A549 (cell line): ENCODE measurements around the gene SPC25. TPM values are rescaled to one million over a fixed set of nuclear protein-coding genes. Genes with fewer than 3 reads are reported as not detected.

Source experiments
- ATAC-seq, 2 experiments: fragments of 200-7000 bp in 1 of 2; fragments of >200 bp in 1 of 2; cut with Nextera tagmentation in 1 of 2; cut with Tn5 transposase in 1 of 2; 3 replicates each; pipeline versions ENCODE4 v1.8.0 to v1.9.1; 2018 to 2020; ENCODE audit warnings: mild to moderate bottlenecking in 1 of 2, moderate library complexity in 1 of 2
- CTCF ChIA-PET: fragments of 300-600 bp; sonication (Branson Sonifier 250); formaldehyde crosslinking; extraction: SDS; loops from one replicate; lab custom pipeline; 2021; ENCODE audit warnings: antibody characterized with exemption, inconsistent platforms; lab: Yijun Ruan, JAX
- POLR2A ChIA-PET: fragments of 350-600 bp; formaldehyde crosslinking; extraction: SDS; loops from one replicate; lab custom pipeline; 2021; ENCODE audit warnings: antibody characterized with exemption, inconsistent platforms; lab: Yijun Ruan, JAX
- DNase-seq, 2 experiments: peaks; one replicate each; pipeline versions ENCODE4 v3.0.0 to v3.0.0-alpha.2; 2011 to 2016; ENCODE audit warnings: low read depth in 1 of 2, low spot score in 1 of 2
- FAIRE-seq: peaks from 2 replicates; lab custom pipeline; 2011; peaks lifted over from hg19 to GRCh38; lab: Jason Lieb, UNC
- H3K27ac ChIP-seq, 2 experiments: fragments of >200 bp; sonication (Bioruptor Twin); formaldehyde crosslinking; 3 replicates each; pipeline ENCODE4 v1.5.1; 2016 to 2017
- H3K4me1 ChIP-seq: fragments of >200 bp; sonication (Bioruptor Twin); formaldehyde crosslinking; 3 replicates; pipeline ENCODE4 v1.6.1; 2016
- H3K4me2 ChIP-seq: fragments of >200 bp; sonication (Bioruptor Twin); formaldehyde crosslinking; 3 replicates; pipeline ENCODE4 v1.6.1; 2016
- H3K4me3 ChIP-seq: fragments of >200 bp; sonication (Bioruptor Twin); formaldehyde crosslinking; 3 replicates; pipeline ENCODE4 v1.5.1; 2016
- H3K9me3 ChIP-seq: fragments of >200 bp; sonication (Bioruptor Twin); formaldehyde crosslinking; 3 replicates; pipeline ENCODE4 v1.6.1; 2016
- CEBPB ChIP-seq, 2 experiments: fragments of >200 bp in 1 of 2; sonication (Bioruptor Twin) in 1 of 2; formaldehyde crosslinking in 1 of 2; IDR thresholded peaks; 2 replicates each; pipeline ENCODE4 v1.6.1; 2012 to 2016
- FOSB ChIP-seq: fragments of 250-450 bp; sonication (Bioruptor Pico); IDR thresholded peaks from 2 replicates; pipeline ENCODE4 v1.5.0; 2020; ENCODE audit warnings: mild to moderate bottlenecking, moderate library complexity
- GATA3 ChIP-seq: IDR thresholded peaks from 2 replicates; pipeline ENCODE4 v1.6.1; 2012; ENCODE audit warnings: borderline replicate concordance
- HOXA7 ChIP-seq: fragments of 250-450 bp; sonication (Bioruptor Pico); IDR thresholded peaks from 2 replicates; pipeline ENCODE4 v1.5.0; 2020; ENCODE audit warnings: mild to moderate bottlenecking, moderate library complexity
- MAFK ChIP-seq: fragments of 450-650 bp; IDR thresholded peaks from 2 replicates; pipeline ENCODE4 v1.6.1; 2014; ENCODE audit not compliant: partially characterized antibody
- MYC ChIP-seq: IDR thresholded peaks from 2 replicates; pipeline ENCODE4 v1.6.1; 2012; ENCODE audit warnings: mild to moderate bottlenecking, inconsistent platforms, low read length, improper control_type of control experiment, borderline replicate concordance
- NPAS2 ChIP-seq: fragments of 250-450 bp; sonication (Bioruptor Pico); IDR thresholded peaks from 2 replicates; pipeline ENCODE4 v1.8.0; 2022; ENCODE audit warnings: mild to moderate bottlenecking, moderate library complexity, borderline replicate concordance
- POLR2A ChIP-seq: IDR thresholded peaks from 2 replicates; pipeline ENCODE4 v1.6.1; 2012; ENCODE audit warnings: mild to moderate bottlenecking, low read length
- POLR2AphosphoS2 ChIP-seq: conservative IDR thresholded peaks from 2 replicates; pipeline ENCODE4 v1.6.1; 2012; ENCODE audit warnings: low read length, improper control_type of control experiment, inconsistent platforms
- RAD21 ChIP-seq, 2 experiments: fragments of >200 bp in 1 of 2; sonication (Bioruptor Twin) in 1 of 2; formaldehyde crosslinking in 1 of 2; IDR thresholded peaks in 1 of 2; conservative IDR thresholded peaks in 1 of 2; 2 replicates in 1 of 2; 3 replicates in 1 of 2; pipeline ENCODE4 v1.6.1; 2012 to 2018; ENCODE audit warnings: inconsistent platforms in 1 of 2
- RCOR1 ChIP-seq: fragments of 150-350 bp; IDR thresholded peaks from 2 replicates; pipeline ENCODE4 v1.6.1; 2014; ENCODE audit warnings: antibody characterized with exemption, low read length, low read depth
- TFCP2L1 ChIP-seq: fragments of 250-450 bp; sonication (Bioruptor Pico); IDR thresholded peaks from 2 replicates; pipeline ENCODE4 v1.5.0; 2021; ENCODE audit warnings: mild to moderate bottlenecking
- TP53 ChIP-seq: fragments of 250-450 bp; sonication (Bioruptor Pico); IDR thresholded peaks from 2 replicates; pipeline ENCODE4 v1.5.0; 2021; ENCODE audit warnings: mild to moderate bottlenecking, moderate library complexity
- ZNF302 ChIP-seq: fragments of 250-450 bp; sonication (Bioruptor Pico); IDR thresholded peaks from 2 replicates; pipeline ENCODE4 v1.9.0; 2021; ENCODE audit warnings: inconsistent platforms, mild to moderate bottlenecking, moderate library complexity
- ZSCAN20 ChIP-seq: fragments of 250-450 bp; sonication (Bioruptor Pico); IDR thresholded peaks from 2 replicates; pipeline ENCODE4 v1.8.0; 2022; ENCODE audit warnings: mild to moderate bottlenecking, moderate library complexity
- WGBS: methylation state at CpG from one replicate; pipeline ENCODE4 v1.1.6; 2017; ENCODE audit errors: missing lambda C conversion rate; 5-methylcytosine and 5-hydroxymethylcytosine counted together
- polyA plus RNA-seq, 4 experiments: library from polyadenylated mRNA; depleted of rRNA in 3 of 4; stranded (reverse); fragments of >200 nt; fragmentation: RNase III in 1 of 4; extraction: RNeasy Plus Mini Kit Qiagen cat#74134 plus additional on column Dnase treatment in 1 of 4; gene quantifications; 2 replicates in 3 of 4; 3 replicates in 1 of 4; pipeline ENCODE4 v1.2.3, GENCODE V29; 2011 to 2017
- TF ChIP-seq, protein P1 (sequence below): IDR thresholded peaks from 2 replicates; pipeline ENCODE4 v1.6.1; 2012
- TF ChIP-seq, protein P2 (sequence below): fragments of >200 bp; sonication (Bioruptor Twin); formaldehyde crosslinking; IDR thresholded peaks from 3 replicates; pipeline ENCODE4 v1.6.1; 2016
- TF ChIP-seq, protein P3 (sequence below): fragments of 200-600 bp; sonication (generic); IDR thresholded peaks from 2 replicates; pipeline ENCODE4 v1.6.1; 2016; ENCODE audit warnings: antibody characterized with exemption, mild to moderate bottlenecking, moderate library complexity
- TF ChIP-seq, protein P4 (sequence below): fragments of 250-450 bp; sonication (Bioruptor Pico); IDR thresholded peaks from 2 replicates; pipeline ENCODE4 v1.5.0; 2020; ENCODE audit warnings: low read depth, mild to moderate bottlenecking, moderate library complexity

Gene SPC25
- polyA plus RNA-seq, 2 of the 4 experiments (the other 2 are of a cell fraction): 23.9 to 27.8 TPM

DNA sequence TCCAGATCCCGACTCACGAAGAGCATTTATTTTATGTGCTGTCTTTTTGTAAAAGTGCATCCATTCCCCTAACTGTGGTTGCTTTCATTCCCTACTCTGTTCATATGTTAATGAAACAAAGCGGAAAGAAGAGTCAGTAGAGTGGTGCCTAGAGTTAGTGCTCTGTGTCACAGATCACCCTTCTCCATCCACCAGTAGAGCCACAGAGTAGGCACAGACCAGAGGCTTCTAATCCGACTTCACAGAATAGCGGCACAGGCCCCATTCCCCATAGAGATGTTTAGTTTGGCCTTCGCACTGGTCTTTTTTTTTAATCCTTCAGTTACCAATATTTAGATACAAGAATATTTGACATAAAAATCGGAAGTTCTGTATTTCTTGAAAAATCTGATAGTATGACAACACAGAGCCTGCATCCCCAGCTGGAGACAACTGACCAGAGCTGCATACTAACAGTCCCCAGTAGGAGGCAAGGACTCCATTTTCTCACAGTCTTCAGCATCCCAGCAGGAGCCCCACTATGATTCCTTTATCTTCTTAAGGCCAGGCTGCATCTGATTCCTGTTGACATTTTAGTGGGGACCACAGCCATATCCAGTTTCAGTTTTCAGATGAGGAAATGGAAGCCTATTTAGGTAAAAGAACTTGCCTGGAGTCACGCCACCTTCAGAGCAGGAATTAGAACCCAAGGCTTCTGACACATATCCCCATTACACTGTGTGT, 17.9 kb upstream of the SPC25 start:
- ATAC-seq: peak in 1 of 2 experiments; percentile 39; a peak in 1 of 6 replicates
- POLR2A ChIA-PET: no interaction called here

DNA sequence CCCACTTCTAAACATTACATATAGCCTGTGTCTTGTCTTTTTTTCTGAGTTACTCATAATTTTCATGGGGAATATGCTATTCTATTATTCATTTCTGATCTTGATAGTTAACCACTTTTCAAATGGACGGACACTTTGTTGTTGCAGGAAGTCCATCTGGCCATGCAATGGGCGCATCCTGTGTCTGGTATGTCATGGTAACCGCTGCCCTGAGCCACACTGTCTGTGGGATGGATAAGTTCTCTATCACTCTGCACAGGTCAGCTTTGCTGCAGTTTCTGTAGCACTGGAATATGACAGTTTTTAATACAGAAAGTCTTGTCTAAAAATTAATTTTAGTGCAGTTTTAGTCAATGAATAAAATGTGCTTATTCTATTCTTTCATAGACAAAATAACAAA, 14.1 kb upstream of the SPC25 start:
- ATAC-seq: no peak
- POLR2A ChIA-PET: no interaction called here
- no peak for FAIRE-seq
- no peak for TF ChIP-seq MYC
- no peak for TF ChIP-seq ZSCAN20
- TF ChIP-seq, protein P1, sequence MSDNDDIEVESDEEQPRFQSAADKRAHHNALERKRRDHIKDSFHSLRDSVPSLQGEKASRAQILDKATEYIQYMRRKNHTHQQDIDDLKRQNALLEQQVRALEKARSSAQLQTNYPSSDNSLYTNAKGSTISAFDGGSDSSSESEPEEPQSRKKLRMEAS: no peak
- no peak for TF ChIP-seq HOXA7 (CRISPR knock-in tag)
- TF ChIP-seq, protein P2, sequence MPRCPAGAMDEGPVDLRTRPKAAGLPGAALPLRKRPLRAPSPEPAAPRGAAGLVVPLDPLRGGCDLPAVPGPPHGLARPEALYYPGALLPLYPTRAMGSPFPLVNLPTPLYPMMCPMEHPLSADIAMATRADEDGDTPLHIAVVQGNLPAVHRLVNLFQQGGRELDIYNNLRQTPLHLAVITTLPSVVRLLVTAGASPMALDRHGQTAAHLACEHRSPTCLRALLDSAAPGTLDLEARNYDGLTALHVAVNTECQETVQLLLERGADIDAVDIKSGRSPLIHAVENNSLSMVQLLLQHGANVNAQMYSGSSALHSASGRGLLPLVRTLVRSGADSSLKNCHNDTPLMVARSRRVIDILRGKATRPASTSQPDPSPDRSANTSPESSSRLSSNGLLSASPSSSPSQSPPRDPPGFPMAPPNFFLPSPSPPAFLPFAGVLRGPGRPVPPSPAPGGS: no peak
- no peak for TF ChIP-seq GATA3
- no peak for TF ChIP-seq MAFK
- DNase-seq: no peak
- no peaks in the 10 kb centered on the region for H3K4me1 ChIP-seq
- H3K27ac ChIP-seq: no peak overlapping the region
- no peak overlapping the region for H3K4me3 ChIP-seq
- 40% methylated on average over 3 of the region's 3 CpGs for WGBS
- no peak overlapping the region for H3K4me2 ChIP-seq
- CTCF ChIA-PET: no interaction called here
- H3K9me3 ChIP-seq: no peaks in the 10 kb centered on the region

More for the DNA sequence above, 17.9 kb upstream of the SPC25 start:
- DNase-seq: no peak
- H3K4me1 ChIP-seq: no peaks in the 10 kb centered on the region
- TF ChIP-seq POLR2A: no peak
- no peak for TF ChIP-seq FOSB
- TF ChIP-seq, protein P3, sequence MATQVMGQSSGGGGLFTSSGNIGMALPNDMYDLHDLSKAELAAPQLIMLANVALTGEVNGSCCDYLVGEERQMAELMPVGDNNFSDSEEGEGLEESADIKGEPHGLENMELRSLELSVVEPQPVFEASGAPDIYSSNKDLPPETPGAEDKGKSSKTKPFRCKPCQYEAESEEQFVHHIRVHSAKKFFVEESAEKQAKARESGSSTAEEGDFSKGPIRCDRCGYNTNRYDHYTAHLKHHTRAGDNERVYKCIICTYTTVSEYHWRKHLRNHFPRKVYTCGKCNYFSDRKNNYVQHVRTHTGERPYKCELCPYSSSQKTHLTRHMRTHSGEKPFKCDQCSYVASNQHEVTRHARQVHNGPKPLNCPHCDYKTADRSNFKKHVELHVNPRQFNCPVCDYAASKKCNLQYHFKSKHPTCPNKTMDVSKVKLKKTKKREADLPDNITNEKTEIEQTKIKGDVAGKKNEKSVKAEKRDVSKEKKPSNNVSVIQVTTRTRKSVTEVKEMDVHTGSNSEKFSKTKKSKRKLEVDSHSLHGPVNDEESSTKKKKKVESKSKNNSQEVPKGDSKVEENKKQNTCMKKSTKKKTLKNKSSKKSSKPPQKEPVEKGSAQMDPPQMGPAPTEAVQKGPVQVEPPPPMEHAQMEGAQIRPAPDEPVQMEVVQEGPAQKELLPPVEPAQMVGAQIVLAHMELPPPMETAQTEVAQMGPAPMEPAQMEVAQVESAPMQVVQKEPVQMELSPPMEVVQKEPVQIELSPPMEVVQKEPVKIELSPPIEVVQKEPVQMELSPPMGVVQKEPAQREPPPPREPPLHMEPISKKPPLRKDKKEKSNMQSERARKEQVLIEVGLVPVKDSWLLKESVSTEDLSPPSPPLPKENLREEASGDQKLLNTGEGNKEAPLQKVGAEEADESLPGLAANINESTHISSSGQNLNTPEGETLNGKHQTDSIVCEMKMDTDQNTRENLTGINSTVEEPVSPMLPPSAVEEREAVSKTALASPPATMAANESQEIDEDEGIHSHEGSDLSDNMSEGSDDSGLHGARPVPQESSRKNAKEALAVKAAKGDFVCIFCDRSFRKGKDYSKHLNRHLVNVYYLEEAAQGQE: no peak
- TF ChIP-seq RAD21 (conservative IDR thresholded peaks at IDR 0.05 in 1 of 2, IDR thresholded peaks at IDR 0.05 in 1 of 2): no peak
- no peak for TF ChIP-seq TP53 (CRISPR knock-in tag)
- no peak for TF ChIP-seq CEBPB (IDR thresholded peaks at IDR 0.05)
- no peak for TF ChIP-seq RCOR1
- TF ChIP-seq, protein P4, sequence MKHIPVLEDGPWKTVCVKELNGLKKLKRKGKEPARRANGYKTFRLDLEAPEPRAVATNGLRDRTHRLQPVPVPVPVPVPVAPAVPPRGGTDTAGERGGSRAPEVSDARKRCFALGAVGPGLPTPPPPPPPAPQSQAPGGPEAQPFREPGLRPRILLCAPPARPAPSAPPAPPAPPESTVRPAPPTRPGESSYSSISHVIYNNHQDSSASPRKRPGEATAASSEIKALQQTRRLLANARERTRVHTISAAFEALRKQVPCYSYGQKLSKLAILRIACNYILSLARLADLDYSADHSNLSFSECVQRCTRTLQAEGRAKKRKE (CRISPR knock-in tag): no peak
- no peak for TF ChIP-seq NPAS2 (CRISPR knock-in tag)
- TF ChIP-seq MYC: no peak
- no peak for TF ChIP-seq ZNF302 (CRISPR knock-in tag)
- TF ChIP-seq POLR2AphosphoS2: no peak
- TF ChIP-seq GATA3: no peak
- no peak for TF ChIP-seq TFCP2L1 (CRISPR knock-in tag)
- TF ChIP-seq, all 56 proteins: peak for 0
- no peak for FAIRE-seq
- Histone ChIP-seq H3K4me3 (no peak overlapping the region), H3K4me2 (no peak overlapping the region), H3K9me3 (no peaks in the 10 kb centered on the region), H3K27ac (no peak overlapping the region)
- CTCF ChIA-PET: interaction anchor here (1.4 kb wide), 1 partner anchor 29 kb away, joined by 3 read pairs; no protein-coding TSS in a partner anchor
- 76% methylated on average over 8 of the region's 8 CpGs for WGBS
